ENCODE results near the gene UBL4B.

GRCh38 chr1:110138956-110139355, 26.7 kb downstream of the UBL4B start:
- TF ChIP-seq ZBTB2 (IDR thresholded peaks at IDR 0.05) (no peak), ZBTB33 (CRISPR knock-in tag; IDR thresholded peaks at IDR 0.05) (no peak), ZNF224 (CRISPR knock-in tag; IDR thresholded peaks at IDR 0.05) (no peak), HMG20B (CRISPR knock-in tag; IDR thresholded peaks at IDR 0.05) (no peak), CLOCK (CRISPR knock-in tag; IDR thresholded peaks at IDR 0.05; ENCODE audit: borderline replicate concordance) (no peak), SAFB (IDR thresholded peaks at IDR 0.05; ENCODE audit: borderline replicate concordance, low read depth, low read length) (no peak)
